Subcutaneous adipose tissue (tissue), 4 donors: ENCODE measurements around the gene FRMPD2. TPM values are rescaled to one million over a fixed set of nuclear protein-coding genes. Genes with fewer than 3 reads are reported as not detected.

Experiments used
- total RNA-seq, 4 donors: library from RNA; depleted of rRNA; stranded (reverse); fragments of >200 nt; gene quantifications; one replicate each; pipeline ENCODE4 v1.1.0, GENCODE V29; 2016
- TF ChIP-seq, protein P1 (sequence below): fragments of 450-650 bp; IDR thresholded peaks from one replicate; pipeline ENCODE4 v1.5.1; 2016; ENCODE audit warnings: low read depth, mild to moderate bottlenecking, control low read depth, antibody characterized with exemption, moderate library complexity

The FRMPD2 gene
- total RNA-seq, 4 donors from 2014 or later: not detected

DNA sequence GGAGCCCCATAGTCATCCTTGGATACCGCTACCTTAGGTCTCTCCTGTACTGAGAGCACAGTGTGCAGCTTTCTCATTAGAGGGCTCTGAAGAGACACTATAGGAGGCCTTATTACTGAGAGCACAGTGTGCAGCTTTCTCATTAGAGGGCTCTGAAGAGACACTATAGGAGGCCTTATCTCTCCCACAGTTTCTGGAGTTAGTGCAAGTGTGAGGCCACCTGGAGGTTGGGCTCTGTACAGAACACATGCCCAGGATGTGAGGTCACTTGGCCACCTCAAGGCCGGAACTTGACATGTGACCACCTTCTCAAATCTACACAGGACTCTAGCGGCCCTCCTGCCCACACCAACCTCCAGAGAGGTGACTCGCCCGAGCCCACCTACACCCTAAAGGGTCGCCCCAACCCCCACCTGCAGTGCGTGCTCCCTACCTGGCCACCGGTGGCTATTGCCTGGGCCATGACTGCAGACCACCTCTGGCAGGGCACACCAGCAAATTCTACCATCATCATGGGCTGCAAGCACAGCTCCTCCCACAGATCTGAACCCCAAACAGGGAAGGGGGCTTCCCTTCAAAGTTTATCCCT, 24.6 kb downstream of the FRMPD2 start:
- TF ChIP-seq, protein P1, sequence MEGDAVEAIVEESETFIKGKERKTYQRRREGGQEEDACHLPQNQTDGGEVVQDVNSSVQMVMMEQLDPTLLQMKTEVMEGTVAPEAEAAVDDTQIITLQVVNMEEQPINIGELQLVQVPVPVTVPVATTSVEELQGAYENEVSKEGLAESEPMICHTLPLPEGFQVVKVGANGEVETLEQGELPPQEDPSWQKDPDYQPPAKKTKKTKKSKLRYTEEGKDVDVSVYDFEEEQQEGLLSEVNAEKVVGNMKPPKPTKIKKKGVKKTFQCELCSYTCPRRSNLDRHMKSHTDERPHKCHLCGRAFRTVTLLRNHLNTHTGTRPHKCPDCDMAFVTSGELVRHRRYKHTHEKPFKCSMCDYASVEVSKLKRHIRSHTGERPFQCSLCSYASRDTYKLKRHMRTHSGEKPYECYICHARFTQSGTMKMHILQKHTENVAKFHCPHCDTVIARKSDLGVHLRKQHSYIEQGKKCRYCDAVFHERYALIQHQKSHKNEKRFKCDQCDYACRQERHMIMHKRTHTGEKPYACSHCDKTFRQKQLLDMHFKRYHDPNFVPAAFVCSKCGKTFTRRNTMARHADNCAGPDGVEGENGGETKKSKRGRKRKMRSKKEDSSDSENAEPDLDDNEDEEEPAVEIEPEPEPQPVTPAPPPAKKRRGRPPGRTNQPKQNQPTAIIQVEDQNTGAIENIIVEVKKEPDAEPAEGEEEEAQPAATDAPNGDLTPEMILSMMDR: no peak

DNA sequence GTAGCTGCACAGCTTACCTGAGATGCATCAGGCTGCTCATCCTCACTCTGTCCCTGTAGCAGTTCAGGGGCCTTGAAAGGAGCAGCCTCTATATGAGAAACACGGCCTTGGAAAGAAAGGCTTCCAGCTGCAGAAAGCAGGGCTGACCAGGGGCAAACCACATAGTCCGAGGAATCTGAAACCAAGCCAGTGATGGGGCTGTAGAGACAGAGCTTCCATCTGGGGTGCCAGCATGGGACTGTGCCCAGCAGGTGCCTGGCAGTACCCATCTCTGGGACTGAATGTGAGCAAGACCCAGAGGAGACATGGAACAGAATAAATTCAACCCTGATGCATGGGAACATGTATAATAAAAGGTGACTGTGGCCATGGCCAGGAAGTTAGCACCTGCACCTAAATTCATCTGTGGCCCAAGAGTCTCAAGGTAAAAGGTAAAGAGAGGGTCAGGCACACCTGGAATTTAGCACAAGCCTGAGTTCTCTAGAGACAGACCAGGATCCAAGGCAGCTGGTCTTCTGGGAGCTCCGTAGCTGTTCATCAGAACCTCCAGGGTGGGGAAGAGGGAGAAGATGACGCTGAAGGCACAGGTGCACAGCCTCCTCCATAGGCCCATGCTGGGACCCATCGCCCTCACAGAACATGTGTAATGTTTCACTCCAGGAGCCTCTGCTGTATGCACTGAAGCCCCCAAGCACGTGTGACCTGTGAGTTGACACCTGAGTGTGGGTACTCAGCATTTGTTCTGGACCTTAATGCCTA, 25.3 kb downstream of the FRMPD2 start:
- TF ChIP-seq, protein P1: no peak

GRCh38 chr10:48248462-48248861, 26.0 kb downstream of the FRMPD2 start:
- TF ChIP-seq, protein P1: no peak

- TF ChIP-seq, protein P1: no peak
Observed at GRCh38 chr10:48247680-48248079, 26.8 kb downstream of the FRMPD2 start.

- TF ChIP-seq, protein P1: no peak
Observed at GRCh38 chr10:48246501-48246900, 28.0 kb downstream of the FRMPD2 start.

GRCh38 chr10:48245977-48246376, 28.5 kb downstream of the FRMPD2 start:
- TF ChIP-seq, protein P1: no peak

DNA sequence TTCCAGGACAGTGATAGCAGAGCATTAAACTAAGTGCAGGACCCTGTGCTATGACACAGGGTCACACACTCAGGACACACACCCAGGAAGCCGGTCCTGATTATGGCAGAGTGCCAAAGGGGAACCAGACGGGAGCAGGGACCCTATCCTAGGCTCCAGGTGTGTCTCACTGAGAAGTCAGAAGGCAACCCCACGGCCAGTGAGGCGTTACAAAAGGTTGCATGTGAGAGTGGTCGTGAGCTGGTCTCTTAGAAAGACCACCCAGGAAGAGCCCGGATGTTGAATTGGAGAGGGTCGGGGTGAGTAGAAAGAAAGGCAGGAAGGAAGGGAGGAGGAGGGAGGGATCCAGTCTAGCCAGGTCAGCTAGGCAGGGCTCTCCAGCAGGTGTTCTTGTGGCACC, 31.0 kb downstream of the FRMPD2 start:
- TF ChIP-seq, protein P1: no peak
